B cell (primary cell): ENCODE data around the gene GPX3. TPM values are rescaled to one million over a fixed set of nuclear protein-coding genes. Genes with fewer than 3 reads are reported as not detected.

Experiments used
- ATAC-seq: fragments of 200-7000 bp; cut with Tn5 transposase; one replicate; pipeline ENCODE4 v1.10.0; 2021; ENCODE audit warnings: low read depth, mild to moderate bottlenecking, moderate number of reproducible peaks, moderate library complexity
- CTCF ChIA-PET: fragments of 350-600 bp; sonication (Branson Sonifier 250); formaldehyde crosslinking; loops from one replicate; lab custom pipeline; 2021; ENCODE audit warnings: antibody characterized with exemption, inconsistent platforms; lab: Charles Lee
- POLR2A ChIA-PET: fragments of 350-600 bp; sonication (Branson Sonifier 250); formaldehyde crosslinking; loops from one replicate; lab custom pipeline; 2021; ENCODE audit warnings: antibody characterized with exemption; lab: Charles Lee
- DNase-seq: peaks from one replicate; pipeline ENCODE4 v3.0.0; 2013
- H2AFZ ChIP-seq: 2 replicates; pipeline ENCODE4 v1.6.1; 2012; ENCODE audit warnings: mild to moderate bottlenecking, low read depth, low read length; ENCODE audit not compliant: insufficient read depth, poor library complexity, severe bottlenecking
- H3K27ac ChIP-seq, 2 donors: 1 replicate in 1 of 2; 2 replicates in 1 of 2; pipeline ENCODE4 v1.5.1; 2012 to 2013; ENCODE audit warnings: low read length in 2 of 2, mild to moderate bottlenecking in 2 of 2, moderate library complexity in 1 of 2
- H3K27me3 ChIP-seq, 4 experiments: fragments of 200-600 bp in 1 of 4; sonication (generic) in 1 of 4; replicated peaks in 1 of 4; 1 replicate in 2 of 4; 2 replicates in 2 of 4; pipeline versions ENCODE4 v1.6.1 to v1.7.0; 2013 to 2016; ENCODE audit warnings: low read length in 3 of 4, mild to moderate bottlenecking in 2 of 4, mixed read lengths in 1 of 4, moderate library complexity in 1 of 4; ENCODE audit not compliant: insufficient read depth in 4 of 4, control insufficient read depth in 3 of 4; ENCODE audit errors: control extremely low read depth in 1 of 4
- H3K36me3 ChIP-seq, 2 experiments: replicated peaks in 1 of 2; 1 replicate in 1 of 2; 2 replicates in 1 of 2; pipeline versions ENCODE4 v1.6.1 to v1.7.1; 2013; ENCODE audit warnings: low read length in 1 of 2; ENCODE audit not compliant: insufficient read depth in 2 of 2, control insufficient read depth in 1 of 2; ENCODE audit errors: control extremely low read depth in 1 of 2, extremely low read depth in 1 of 2
- H3K4me1 ChIP-seq, 2 donors: fragments of 200-600 bp in 1 of 2; sonication (generic) in 1 of 2; 1 replicate in 1 of 2; 2 replicates in 1 of 2; pipeline versions ENCODE4 v1.5.1 to v1.6.1; 2013 to 2017; ENCODE audit warnings: low read length in 2 of 2; ENCODE audit not compliant: control insufficient read depth in 2 of 2, insufficient read depth in 2 of 2
- H3K4me2 ChIP-seq: replicated peaks from 2 replicates; pipeline ENCODE3; 2012; ENCODE audit warnings: mild to moderate bottlenecking, low read depth, low read length; ENCODE audit not compliant: poor library complexity, severe bottlenecking
- H3K4me3 ChIP-seq, 5 experiments: fragments of 200-600 bp in 1 of 5; sonication (generic) in 1 of 5; 1 replicate in 3 of 5; 2 replicates in 2 of 5; pipeline versions ENCODE4 v1.5.1 to v1.7.0; 2011 to 2016; ENCODE audit warnings: low read length in 4 of 5, mild to moderate bottlenecking in 4 of 5, low read depth in 2 of 5, control low read depth in 1 of 5, moderate library complexity in 1 of 5; ENCODE audit not compliant: insufficient read depth in 1 of 5; ENCODE audit errors: control extremely low read depth in 1 of 5, extremely low read depth in 1 of 5
- H3K79me2 ChIP-seq: fragments of 200-600 bp; sonication (generic); one replicate; pipeline ENCODE4 v1.6.0; 2016; ENCODE audit warnings: low read length; ENCODE audit not compliant: control insufficient read depth, insufficient read depth
- H3K9ac ChIP-seq: fragments of 200-600 bp; sonication (generic); 2 replicates; pipeline ENCODE4 v1.6.1; 2017; ENCODE audit warnings: mild to moderate bottlenecking, low read length, moderate library complexity
- H3K9me3 ChIP-seq, 3 donors: one replicate each; pipeline versions ENCODE4 v1.6.1 to v1.7.1; 2013; ENCODE audit warnings: low read length in 2 of 3; ENCODE audit not compliant: control insufficient read depth in 2 of 3, insufficient read depth in 1 of 3; ENCODE audit errors: control extremely low read depth in 1 of 3
- H4K20me1 ChIP-seq: 2 replicates; pipeline ENCODE4 v1.6.0; 2012; ENCODE audit warnings: mild to moderate bottlenecking, low read length; ENCODE audit not compliant: insufficient read depth, control insufficient read depth, poor library complexity, severe bottlenecking
- H3K27ac Mint-ChIP-seq: one replicate; pipeline ENCODE4 v1.8.0; 2021; ENCODE audit warnings: mixed read lengths
- H3K27me3 Mint-ChIP-seq: one replicate; pipeline ENCODE4 v1.8.0; 2021; ENCODE audit warnings: mixed read lengths
- H3K4me1 Mint-ChIP-seq: one replicate; pipeline ENCODE4 v1.8.0; 2021; ENCODE audit warnings: mixed read lengths
- H3K4me3 Mint-ChIP-seq: one replicate; pipeline ENCODE4 v1.8.0; 2021; ENCODE audit warnings: mixed read lengths
- H3K9me3 Mint-ChIP-seq: one replicate; pipeline ENCODE4 v1.8.0; 2022; ENCODE audit warnings: mixed read lengths; ENCODE audit not compliant: insufficient read depth
- CTCF ChIP-seq: fragments of 200-600 bp; IDR thresholded peaks from one replicate; pipeline ENCODE4 v1.8.0; 2022; ENCODE audit warnings: antibody characterized with exemption, mild to moderate bottlenecking
- EZH2 ChIP-seq: IDR thresholded peaks from 2 replicates; pipeline ENCODE4 v1.6.1; 2012; ENCODE audit warnings: borderline replicate concordance, low read depth, mild to moderate bottlenecking, moderate library complexity, low read length; ENCODE audit not compliant: insufficient read depth, poor library complexity, severe bottlenecking
- WGBS: methylation state at CpG from one replicate; pipeline ENCODE4 v1.1.5; 2013; ENCODE audit warnings: missing lambda C conversion rate; ENCODE audit not compliant: insufficient coverage; 5-methylcytosine and 5-hydroxymethylcytosine counted together
- intact Hi-C: fragments of 100-400 bp; cut with micrococcal nuclease; formaldehyde crosslinking; loops from one replicate; pipeline ENCODE4 v1.10.0; 2022
- polyA plus RNA-seq: library from polyadenylated mRNA; depleted of rRNA; stranded (reverse); fragments of >200 nt; gene quantifications from 2 replicates; pipeline ENCODE4 v1.2.3, GENCODE V29; 2012
- total RNA-seq, 2 donors: library from RNA; stranded (reverse); fragments of 120-200 nt in 1 of 2; gene quantifications; 1 replicate in 1 of 2; 2 replicates in 1 of 2; pipeline versions ENCODE4 v1.2.3 to v1.2.4, GENCODE V29; 2013 to 2022

Gene GPX3
- total and polyA plus RNA-seq, 2 donors (not counting 1 experiment from before 2014, with no cell fraction given), result not detected

GRCh38 chr5:151030056-151030336 is 9.6 kb downstream of the GPX3 start:
- Mint-ChIP-seq H3K4me1 (no peaks in the 10 kb centered on the region), H3K27me3 (no peaks in the 10 kb centered on the region), H3K27ac (no peak overlapping the region), H3K4me3 (no peak overlapping the region), H3K9me3 (no peaks in the 10 kb centered on the region)
- ChIA-PET CTCF (interaction anchor here (0.8 to 1.6 kb wide), 4 partner anchors 10 to 85 kb away, joined by 3 to 4 read pairs (median 4); partner anchors contain the start of gene GPX3), POLR2A (no interaction called here)
- ATAC-seq, result no peak
- intact Hi-C loops, result no loop called here
- DNase-seq, result no peak
- Histone ChIP-seq H3K27me3 (no peaks in the 10 kb centered on the region), H3K9me3 (no peaks in the 10 kb centered on the region), H3K36me3 (peaks cover 3 to 75% of the 10 kb centered on the region in 2 experiments), H3K4me3 (no peak overlapping the region), H3K27ac (no peak overlapping the region), H3K4me1 (no peaks in the 10 kb centered on the region), H3K9ac (no peak overlapping the region), H3K4me2 (no peak overlapping the region), H3K79me2 (no peaks in the 10 kb centered on the region), H2AFZ (no peak overlapping the region), H4K20me1 (peaks cover 34% of the 10 kb centered on the region)
- no CpG with 5 or more reads among the region's 5 CpGs for WGBS
- TF ChIP-seq CTCF, result no peak
- no peak for TF ChIP-seq EZH2

- no peaks in the 10 kb centered on the region for H3K9me3 Mint-ChIP-seq
- no peaks in the 10 kb centered on the region for H3K27me3 Mint-ChIP-seq
- DNase-seq, result no peak
- Histone ChIP-seq H3K4me2 (no peak overlapping the region), H3K27ac (no peak overlapping the region), H3K9me3 (no peaks in the 10 kb centered on the region), H3K4me3 (no peak overlapping the region), H3K9ac (no peak overlapping the region), H3K79me2 (no peaks in the 10 kb centered on the region), H2AFZ (no peak overlapping the region), H3K36me3 (peaks cover 3 to 79% of the 10 kb centered on the region in 2 experiments), H4K20me1 (peaks cover 38% of the 10 kb centered on the region), H3K27me3 (no peaks in the 10 kb centered on the region), H3K4me1 (no peaks in the 10 kb centered on the region)
- TF ChIP-seq EZH2, result no peak
- TF ChIP-seq CTCF, result no peak
- ChIA-PET CTCF (interaction anchor here (0.8 to 1.6 kb wide), 3 partner anchors 9 to 17 kb away, joined by 3 to 4 read pairs (median 4); partner anchors contain the start of gene GPX3), POLR2A (no interaction called here)
- H3K27ac Mint-ChIP-seq, result no peak overlapping the region
- ATAC-seq, result no peak
- 100% methylated on average over 3 of the region's 4 CpGs for WGBS
- H3K4me1 Mint-ChIP-seq, result no peaks in the 10 kb centered on the region
- intact Hi-C loops, result no loop called here
- H3K4me3 Mint-ChIP-seq, result no peak overlapping the region
Measured at GRCh38 chr5:151030379-151030778, 10.0 kb downstream of the GPX3 start.
